Measurements from ENCODE around the gene ZNF185.
A peak's percentile ranks its signal among the peaks of the same experiment; 100 is the strongest.
"Not testable (repeated sequence)": the region's sequence is repeated elsewhere in the genome, so short reads cannot be mapped to it uniquely, and the experiment has no call there.

The ZNF185 gene

DNA sequence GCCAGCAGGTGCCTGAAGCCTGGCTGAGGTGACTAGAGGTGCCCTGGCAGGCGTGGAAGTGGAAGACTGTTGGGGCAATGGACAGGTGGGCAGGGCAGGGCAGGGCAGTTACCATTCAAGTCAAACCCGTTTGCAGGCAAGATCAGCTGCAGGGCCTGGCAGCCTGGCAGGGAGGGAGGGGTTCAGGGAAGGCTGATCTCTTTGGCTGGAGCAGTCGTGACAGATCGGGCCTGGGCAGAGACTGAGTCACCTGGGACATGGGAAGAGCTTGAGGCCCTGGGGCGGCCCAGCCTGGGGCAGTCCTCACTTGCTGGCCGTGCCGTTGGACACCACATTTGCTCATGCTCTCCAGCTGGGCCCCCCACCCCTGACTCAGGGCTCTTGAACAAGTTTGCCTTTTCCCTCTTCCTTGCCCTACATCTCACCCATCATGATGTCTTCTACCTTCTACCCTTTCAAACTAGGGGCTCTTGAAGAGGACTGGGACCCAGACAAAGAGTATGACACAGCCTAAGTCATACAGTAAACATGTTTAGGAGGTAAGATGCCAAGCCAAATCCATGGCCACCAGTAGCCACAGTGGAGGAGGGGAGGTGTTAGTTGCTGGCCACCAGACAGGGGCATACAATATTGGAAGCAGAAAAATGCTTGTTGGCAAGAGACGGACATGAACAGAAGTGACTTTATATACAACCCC lies 2.0 kb upstream of the ZNF185 start:
- DNase-seq, result no peak

DNA sequence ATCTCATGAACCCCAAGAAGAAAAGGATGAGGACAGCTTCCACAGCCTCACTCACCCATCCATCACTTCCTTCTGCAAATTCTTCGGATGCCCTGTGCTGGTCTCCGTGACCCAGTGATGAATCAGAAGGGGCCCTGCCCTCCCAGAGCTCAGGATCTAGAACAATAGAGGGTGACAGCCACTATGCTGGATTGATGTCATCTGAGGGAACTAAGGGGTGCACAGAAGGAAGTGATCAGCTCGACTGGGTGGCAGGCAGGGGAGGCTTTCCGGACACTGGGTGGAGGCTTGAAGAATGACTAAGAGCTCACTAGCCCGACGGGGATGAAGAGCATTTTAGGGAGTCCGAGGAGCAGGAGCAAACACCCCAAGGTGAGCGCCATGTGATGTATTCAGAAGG lies 1.4 kb upstream of the ZNF185 start:
- no peak for DNase-seq

DNA sequence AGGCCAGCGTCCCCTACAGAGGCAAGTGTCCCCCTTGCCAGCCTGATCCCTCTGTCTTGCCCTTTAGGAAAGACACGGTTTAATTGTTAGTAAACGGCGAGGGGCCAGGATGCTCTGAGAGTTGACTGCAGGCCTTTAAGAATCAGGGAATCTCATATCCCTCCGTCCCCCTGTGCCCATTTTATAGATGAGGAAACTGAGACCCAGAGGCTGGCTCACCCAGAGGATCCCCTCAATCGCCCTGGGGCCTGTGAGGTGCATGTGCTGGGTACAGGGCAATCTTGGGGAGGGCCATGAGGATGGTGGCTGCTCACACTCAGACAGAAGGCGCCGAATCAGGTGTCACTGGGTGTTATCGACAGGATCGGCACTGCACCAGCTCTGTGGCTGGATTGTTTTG lies 575 bp downstream of the ZNF185 start:
- no peak for DNase-seq

DNA sequence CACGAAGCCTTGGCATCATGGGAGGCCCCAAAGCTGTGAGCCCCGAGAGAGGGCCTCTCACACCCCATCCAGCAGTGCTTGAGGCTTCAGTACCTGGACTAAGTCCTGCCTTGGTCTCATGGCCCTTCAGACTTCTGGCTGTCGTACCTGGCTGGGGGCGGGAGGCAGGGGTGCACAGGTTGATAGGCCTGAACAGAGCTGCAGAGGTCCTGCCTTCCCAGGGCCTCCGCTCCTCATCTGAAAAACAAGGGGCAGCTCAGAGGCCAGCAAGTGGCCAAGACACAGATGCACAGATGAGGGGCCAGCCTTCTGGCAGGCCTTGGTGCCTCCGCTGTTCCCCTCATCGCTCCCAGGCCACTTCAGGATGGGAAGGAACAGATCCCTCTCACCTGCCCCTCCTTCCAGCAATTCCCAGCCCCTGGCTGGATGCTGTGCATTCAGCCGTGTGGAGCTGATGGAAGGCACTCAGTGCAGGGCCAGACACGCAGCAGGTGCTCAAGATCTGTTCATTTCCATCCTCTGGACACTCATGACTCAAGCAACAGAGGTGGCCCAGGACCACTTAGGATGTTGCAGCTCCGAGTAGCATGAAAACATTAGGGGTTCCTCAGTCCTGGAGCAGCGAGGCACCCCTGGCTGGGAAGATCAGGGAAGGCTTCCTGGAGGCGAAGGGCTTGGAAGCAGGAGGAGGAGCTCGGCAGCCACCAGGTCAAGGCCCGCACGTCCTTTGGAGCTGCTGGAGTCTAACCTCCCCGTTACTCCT lies 1.4 kb downstream of the ZNF185 start:
- DNase-seq, result no peak

DNA sequence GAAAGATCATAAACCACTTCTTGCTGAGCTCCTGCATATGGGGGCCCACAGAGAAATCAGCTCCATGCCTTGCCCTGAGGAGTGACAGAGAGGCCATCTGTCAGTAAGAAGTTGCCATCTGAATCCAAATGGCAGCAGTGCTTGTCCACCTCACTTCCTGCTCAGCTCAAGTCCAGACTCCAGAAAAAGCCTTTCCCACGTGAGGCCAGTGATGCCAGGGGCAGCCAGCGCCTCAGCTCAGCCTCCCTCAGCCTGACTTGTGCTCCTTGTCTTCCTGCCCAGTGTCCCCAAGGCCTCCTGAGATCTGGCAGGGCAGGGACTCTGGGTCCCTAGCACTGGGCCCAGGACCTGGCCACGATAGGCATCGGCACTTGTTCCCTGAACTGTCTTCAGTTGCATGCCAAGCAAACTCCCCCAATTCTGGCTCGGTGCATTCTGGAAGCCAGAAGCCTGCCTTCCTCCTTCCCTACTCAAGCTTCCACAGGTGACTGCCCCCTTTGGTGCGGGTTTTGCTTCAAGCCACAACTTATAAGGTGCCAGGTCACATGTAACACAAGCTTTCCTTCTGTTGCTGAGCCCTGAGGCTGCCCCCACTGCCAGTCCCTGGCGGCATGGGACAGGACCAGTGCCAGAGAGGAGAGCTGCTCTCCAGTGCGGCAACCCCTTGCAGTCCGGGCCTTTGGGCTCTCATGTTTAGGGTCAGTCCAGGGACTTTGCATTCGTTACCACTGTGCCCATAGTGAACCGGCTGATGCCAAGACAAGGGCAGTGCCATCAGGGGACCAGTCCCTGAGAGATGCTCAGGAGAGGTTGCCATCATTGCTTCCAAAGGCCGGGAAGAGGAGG lies 2.2 kb downstream of the ZNF185 start:
- DNase-seq, result no peak

DNA sequence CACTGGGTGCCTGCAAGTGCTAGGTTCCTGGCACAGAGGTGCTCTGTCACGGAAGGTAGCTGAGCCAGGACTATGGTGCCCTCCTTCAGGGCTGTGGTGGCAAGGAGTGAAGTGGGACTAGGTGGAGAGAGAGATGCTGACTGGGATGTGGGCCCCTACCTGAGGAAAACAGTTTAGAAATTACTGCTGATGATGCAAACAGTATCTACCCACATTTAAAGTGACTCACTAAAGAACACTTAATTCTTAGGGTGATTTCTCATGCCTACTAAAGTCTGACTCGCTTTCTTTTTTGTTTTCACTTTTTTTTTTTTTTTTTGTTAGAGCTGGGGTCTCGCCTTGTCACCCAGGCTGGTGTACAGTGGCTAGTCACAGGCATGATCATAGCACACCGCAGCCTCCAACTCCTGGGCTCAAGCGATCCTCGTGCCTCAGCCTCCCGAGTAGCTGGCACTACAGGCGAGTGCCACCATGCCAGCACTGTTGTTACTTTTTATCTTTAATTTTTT lies 3.1 kb downstream of the ZNF185 start:
- no peak for DNase-seq

DNA sequence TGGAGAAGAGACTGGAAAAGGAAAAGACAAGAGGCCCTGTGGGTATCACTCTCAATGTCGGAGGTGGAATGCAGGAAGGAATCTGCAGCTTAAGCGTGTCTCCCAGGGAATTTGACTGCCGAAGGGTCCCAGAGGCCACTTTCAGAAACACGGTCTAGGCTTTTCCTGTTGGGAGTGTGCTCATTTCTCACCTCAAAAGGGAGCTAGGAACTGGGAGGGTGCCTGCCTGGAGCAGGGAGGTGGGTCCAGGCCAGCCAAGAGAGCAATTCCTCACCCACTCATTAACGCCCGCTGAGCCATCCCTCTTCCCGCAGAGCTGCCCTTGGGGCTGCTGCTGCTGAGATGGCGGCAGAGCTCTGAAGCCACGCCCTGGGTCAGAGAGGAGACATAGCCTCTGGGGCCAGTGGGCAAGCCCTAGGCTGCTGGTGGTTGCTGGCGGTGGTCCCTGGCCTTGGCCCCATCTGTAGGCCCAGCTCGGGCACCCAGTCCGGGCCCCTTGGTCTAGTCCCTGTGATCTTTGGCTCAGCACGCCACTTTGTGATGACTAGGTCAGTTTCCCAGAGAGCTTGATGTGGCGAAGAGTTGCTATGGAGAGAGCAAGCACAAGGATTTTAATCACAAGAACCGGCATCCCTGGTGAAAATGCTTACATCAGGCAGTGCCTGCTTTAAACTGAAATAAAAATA lies 4.1 kb downstream of the ZNF185 start:
- no peak for DNase-seq

DNA sequence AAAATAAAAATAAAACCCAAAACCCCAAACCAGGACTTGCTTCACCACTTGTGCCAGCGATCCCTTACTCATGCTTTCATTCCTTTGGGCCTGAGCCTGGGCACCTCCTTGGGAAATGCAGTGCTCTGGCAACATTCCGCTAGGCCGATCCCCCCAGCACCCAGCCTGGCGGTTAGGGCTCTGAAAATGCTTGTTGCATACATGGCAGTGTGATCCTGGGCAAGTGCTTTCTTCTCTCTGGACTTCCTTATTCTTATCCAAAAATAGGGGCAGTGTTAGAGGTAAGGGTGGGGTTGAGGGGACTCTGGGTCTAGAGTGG lies 4.6 kb downstream of the ZNF185 start:
- DNase-seq, result no peak

DNA sequence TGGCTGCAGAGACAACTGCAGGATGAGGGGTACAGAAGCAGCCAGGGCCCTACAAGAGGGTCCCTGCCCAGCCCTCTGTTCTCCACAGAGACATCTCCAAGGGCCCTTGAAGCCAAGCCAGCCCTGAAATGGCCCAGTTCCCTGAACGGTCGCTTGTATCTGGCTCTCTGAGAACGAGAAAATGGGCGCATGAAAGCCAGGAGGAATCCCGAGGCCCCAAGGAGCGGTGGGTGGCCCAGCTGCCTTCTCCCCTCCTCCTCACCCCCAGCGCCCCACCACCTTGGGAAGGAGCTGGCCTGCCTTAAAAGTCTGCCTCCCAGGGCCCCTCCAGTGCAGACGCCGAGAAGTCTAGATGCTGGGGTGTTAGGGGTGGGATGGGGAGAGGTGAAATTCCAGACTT lies 5.7 kb downstream of the ZNF185 start:
- no peak for DNase-seq

DNA sequence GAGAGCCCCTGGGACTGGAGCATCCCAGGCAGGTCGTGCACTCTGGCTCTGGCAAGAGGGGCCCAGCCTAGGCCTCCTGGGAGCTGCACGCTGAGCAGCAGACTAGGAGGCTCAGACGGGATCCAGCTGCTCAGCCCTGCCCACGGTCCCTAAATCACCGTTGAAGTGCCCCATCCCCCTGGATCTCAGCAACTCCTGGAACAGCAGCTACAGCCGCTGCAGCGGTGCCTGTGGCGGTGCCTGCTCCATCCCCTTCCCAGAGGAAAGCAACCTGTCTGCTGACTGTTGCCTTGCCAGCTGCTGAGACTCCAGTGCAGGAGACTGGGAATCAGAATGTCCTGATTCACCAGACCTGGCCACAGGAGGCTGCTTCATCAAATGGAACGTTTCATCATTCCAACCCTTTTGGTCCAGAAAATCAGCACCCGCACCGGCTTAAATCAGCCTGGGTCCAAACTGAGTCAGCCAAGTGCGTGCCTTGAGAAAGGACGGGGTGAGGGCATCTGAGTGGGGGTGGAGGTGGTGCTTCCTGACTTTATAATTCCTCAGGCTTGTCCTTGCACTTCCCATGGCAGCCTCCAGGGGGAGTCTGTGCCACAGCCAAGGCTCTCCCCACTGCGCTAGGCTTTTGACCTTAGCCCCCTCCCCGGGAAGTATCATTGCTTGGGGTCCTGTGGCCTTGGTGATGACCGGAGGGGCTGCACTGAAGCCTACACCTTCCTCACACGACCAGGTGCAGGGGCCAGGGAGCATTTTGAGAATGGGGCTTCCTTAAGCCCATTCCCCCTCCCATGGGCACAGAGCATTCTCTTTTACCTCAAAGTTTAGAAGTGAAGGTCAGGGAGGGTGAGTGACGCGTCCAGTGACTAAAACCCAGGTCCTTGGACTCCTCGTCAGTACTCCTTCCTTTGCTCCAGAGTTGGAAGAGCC lies 6.5 kb downstream of the ZNF185 start:
- peak; percentile 28 for DNase-seq

DNA sequence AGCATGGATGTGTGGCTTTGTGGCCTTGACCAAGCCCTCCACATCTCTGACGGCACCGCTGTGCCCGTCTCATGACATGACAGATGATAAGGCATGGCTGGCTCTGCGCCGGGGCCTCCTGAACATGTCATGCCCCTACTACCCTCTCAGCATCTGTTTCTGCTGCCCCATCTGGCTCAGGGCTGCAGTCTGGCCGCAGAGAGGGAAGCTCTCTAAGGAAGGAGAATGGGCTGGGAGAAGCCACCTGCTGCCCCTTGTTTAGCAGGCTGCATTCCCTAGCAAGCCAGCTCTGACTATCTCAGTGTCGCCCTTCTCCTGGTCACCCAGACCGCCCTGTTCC lies 7.2 kb downstream of the ZNF185 start:
- DNase-seq, result no peak

DNA sequence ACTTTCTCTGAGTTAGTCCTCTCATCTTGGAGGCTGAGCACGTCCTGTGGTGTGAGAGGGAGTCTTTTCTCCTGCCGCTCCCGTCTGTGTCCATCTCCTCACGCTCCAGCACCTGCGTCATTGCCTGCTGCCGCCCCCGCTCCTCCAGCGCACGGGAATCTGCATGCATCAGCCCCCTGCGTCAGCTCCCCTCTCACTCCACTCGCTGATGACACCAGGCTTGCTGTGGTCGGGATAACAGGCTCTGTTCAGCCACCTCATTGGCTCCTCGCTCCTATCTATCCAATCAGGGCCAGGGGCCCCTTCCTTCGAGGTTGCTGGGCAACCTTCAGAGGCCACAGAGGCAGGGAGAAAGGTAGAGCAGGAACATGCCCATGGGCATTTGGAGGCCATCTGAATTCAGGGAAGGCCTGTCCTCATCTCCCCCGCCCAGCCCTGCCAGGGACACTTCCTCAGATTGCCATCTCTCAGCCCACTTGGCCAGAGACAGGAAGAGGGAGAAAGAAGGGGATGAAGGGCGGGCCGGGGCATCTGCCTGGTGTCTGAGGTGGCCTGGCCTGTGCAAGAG lies 9.3 kb downstream of the ZNF185 start:
- no peak for DNase-seq

DNA sequence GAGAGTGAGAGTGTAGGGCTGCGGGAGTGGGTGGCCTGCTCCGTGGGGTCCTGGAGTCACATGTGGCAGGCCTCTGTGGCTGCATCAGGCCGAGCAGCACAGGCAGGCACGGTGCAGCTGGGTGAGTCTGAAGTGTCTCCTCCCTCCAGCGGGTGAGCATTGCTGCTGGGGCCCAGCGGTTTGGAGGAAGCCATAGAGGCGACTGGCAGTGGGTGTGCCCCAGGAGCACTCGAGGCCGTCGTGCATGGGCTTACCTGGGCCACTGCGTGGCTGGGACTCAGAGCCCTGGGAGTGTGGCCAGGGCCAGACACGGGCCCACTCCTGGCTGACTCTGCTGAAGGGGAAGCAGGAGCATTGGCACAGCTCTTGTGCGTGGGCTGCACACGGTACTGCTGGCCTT lies 10.6 kb downstream of the ZNF185 start:
- no peak for DNase-seq

DNA sequence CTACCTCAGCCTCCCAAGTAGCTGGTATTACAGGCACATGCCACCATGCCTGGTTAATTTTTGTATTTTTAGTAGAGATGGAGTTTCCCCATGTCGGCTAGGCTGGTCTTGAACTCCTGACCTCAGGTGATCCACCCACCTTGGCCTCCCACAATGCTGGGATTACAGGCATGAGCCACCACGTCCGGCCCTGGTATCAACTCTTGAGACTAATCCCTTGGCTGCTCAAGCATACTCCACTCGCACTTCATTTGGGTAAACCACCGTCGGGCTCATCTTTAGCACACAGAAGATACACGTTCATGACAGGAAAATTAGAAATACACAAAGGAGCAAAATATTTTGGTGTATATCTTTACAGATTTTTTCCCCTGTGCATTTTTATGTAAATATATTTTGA lies 12.2 kb downstream of the ZNF185 start:
- DNase-seq, result not testable (repeated sequence)

DNA sequence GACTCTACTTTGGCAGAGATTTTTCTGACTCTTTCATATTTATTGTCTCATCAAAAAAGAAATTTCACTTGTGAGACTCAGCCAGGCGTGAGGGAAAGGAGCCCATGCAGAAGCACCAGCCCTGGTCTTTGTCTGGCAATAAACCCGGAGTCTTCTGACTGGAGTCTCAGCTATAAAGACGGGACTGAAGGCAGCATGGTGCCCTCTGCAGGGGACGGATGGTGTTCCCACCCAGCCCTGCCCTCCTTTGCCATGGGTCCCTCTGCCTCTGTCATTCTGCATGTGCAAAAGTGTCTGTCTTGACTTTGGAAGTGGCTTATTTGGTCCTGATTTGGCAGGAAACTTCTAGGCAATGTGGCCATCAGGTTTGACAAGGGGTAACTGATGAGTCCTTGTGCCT lies 14.2 kb downstream of the ZNF185 start:
- no peak for DNase-seq

DNA sequence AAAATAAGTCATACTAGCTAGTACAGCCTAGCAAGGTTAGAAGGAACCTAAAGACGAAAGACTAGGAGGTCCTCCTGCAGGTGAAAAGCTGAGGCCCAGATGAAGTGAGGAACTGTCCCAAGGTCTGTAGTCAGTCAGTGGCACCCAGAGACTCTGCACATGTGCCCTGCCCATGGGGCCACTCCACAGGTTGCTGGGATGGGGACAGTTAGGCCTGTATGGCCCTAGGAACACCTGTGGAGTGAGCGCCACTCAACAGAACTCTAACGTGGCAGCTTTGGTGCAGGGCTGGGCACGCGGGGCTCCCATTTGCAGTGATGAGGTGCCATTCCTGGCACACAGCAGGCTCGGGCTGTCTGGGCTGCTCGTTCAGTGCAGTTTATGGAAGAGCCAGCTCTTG lies 14.8 kb downstream of the ZNF185 start:
- no peak for DNase-seq

DNA sequence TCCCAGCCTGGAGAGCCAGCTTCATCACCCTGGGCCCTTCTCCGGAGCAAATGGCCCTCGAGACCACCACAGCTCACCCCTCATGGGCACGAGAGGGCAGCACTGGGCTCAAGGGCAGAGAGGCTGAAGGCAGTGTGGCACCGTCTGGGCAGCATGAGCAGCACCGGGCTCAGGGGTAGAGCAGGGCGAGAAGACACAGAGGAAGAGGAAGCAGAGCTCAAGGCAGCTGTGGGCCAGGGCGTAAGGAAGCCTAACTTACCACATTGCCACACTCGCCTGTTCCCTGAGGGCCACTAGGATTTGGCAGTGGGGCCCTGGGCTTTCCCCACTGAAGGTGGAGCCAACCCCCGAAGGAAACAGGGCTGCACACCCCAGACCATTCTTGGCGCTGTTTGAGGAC lies 15.5 kb downstream of the ZNF185 start:
- no peak for DNase-seq

DNA sequence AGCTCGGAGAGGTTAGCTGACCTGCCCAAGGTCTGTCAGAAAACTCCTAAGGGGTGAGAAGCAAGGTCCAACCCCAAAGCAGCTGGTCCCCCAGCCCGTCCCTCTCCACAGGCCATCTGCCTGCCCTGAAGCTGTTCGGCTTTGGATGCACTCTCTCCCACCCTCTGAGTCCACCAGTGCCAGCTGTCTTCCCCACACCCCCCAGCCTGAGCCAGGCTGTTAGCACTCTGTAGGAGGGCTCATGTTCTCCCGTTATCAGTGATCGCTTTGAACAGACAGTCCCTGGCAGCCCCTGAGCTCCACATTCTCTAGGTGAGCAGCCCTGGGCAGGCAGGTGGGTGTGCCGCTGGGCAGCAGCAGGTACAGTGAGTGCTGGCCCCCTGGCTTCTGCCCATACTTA lies 16.0 kb downstream of the ZNF185 start:
- DNase-seq, result no peak

DNA sequence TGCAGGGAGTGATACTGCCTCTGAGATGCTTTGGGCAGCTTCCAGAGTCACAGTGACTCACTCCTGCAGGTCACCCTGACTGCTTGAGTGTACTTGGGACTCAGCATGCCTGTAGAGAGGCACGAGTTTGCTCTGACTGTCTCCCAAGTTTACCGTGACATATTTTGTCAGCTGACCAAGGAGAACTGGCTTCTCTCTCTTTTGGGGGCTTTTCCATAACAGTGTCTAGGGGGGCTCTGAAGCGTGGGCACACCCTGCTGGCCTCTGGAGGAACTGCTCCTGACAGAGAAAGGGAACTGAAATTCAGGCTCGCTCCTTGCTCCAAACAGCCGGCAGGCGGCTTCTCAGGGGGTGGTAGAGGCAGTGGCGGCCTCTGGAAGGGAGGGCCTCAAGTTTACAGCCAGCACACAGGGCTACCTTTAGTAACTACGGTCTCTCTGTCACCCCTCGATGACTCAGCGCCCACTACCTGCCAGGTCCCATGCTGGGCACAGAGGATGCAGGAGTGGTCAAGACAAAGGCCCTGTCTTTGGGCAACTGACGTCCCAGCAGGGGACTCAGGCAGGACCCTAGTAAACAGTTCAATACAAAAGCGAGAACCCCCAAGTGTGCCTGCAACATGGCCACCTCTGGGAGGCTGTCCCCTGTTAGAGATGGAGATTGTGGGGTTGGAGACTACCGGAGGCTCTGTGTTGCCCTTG lies 17.8 kb downstream of the ZNF185 start:
- DNase-seq, result peak; percentile 33

DNA sequence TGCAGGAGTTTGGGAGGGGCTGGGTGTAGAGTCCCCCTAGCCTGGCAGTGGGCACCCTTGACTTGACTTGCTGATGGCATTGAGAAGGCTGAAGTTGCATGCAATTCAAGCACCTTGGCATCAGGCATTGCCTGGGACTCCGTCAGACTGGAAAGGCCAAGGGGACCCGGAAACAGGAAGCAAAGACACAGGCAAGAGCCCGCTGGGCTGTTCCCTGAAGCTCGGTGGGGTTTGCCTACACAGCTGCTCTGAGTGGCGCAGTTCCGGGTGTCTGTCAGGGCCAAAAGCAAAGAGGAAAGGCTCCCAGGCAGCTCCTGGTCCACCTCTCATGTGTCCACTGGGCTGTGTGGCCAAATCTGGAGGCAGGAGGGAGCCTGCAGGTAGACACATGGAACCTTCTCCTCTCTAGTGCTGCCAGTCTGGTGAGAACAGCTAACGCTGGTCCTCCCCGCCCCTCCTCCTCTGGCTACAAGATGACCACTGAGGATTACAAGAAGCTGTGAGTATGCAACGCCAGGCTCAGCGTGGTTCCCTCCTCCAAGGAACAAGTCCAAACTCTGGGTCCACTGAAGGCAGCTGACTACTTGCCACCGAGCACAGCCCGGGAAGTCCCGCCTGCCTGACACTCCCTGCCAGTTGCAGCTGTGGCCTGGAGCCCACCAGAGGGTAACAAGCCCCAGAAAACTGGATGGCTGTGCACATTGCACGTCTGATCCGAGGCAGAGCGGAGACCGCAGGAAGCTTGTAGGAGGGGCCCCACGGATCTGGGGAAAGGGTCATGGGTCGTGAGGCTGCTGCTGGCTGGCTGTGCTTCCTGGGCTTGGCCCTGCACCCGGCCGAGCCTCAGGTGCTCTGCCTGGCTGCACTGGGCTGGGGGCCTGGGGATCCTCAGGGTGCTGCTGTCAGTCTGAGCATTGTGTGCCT lies 20.1 kb downstream of the ZNF185 start:
- no peak for DNase-seq
